Kidney glomerular epithelial cell (primary cell): Measurements from ENCODE around the gene SERINC2.

Experiments
- DNase-seq: peaks from one replicate; lab custom pipeline; 2025; lab: John Stamatoyannopoulos, UW

Gene SERINC2

DNA sequence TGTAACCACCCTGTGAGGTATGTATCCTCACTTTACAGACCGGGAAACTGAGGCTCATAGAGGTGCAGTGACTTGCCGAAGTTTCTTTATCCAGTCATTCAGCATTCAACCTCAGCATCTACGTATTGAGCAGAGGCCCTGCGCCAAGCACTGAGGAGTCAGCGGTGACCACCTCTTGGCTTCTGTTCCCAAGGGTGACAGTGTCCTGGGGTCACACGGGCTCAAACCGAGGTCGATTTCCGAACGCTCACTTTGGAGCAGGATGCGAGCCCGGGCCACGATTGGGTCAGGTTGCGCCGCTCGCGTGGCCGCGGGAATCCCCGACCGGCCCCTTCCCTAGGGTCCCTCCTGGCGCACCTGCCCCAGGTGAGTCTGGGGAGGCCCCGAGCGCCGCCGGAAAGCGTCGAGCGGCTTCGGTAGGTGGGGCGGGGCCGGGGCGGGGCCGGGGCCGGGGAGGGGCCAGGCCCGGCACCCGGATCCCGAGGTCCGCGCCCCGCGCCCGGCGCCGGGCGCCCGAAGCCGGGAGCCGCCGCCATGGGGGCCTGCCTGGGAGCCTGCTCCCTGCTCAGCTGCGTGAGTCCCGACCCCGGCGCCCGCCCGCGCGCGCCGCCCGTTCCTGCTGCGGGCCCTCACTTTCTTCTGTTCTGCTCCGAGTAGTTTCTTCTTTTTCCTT, at the start of gene SERINC2:
Gene SERINC2, plus strand, starts transcription at position 482 of the 673 bp plus-strand sequence. Its CDS starts 53 bp downstream, at position 535.
- DNase-seq, result no peak

DNA sequence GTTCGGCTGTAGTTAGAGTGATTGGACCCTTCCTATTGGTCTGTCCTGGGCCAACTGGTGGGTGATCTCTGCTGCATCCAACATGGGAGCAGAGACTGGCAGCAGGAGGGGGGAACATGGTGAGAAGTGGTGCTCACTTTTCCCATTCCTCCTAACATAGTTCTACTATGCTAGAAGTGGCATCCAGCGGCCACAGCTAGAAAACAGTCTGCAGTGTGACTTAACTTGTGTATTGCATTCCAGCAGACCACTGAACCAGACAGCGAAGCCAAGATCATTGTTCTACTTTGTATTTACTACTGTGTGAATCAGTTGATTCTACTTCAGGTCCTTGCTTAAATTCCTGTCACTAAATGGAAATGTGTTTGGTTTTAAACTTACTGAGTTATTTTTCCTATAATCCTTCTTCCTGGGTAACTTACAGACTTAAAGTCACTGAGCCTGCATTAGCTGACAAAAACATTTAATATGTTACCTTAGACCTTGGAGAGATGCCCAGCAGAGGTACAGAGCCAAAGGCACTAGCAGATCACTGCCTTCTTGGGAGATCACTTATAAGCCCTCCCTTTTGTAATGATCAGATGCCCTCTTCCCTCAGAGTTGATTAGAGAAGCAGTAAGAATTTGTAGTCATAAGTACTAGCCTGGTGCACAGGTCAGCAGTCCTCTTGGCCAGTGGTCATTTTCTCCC, 48.3 kb upstream of the SERINC2 start:
- DNase-seq, result peak; percentile 55

DNA sequence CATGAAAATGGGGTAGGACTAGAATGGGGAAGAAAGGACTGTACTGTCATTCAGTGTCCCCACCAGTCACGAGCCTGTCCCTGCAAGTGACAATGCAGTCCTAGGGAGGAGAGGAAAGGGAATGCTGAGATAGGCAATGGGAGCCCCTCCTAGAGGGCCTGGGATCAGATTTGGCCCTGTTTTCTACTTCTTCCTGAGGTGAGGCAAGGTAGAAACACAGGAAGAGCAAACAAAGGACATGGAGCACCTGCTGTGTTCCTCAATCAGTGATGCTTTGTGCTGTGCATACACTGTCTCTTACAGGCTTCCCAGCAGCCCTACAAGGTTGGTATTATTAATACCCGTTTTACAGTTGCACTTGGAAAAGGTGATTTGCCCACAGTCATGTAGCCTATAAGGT, 46.2 kb upstream of the SERINC2 start:
- DNase-seq, result no peak

DNA sequence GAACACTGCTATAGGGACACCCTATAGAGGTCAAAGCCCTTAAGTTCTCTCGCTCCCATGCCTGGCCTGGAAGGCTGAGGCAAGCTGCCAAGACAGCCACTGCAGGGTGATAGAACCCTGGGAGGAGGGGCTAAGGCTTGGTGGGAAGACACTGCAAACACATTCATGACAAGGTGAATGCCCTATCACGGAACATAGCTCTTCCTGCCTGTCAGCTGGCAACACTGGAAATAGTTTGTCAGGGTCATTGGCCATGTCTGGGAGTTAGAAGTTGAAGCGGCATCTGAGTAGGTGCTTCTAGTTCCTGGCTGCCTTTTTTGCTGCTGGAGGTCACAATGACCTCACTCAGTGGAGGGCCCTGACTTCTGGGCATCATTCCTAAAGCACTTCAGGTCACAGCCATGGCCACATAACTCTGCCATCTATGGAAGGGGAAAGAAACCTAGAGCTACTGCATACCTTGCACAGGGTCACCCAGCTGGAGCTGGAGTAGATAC, 44.4 kb upstream of the SERINC2 start:
- no peak for DNase-seq

DNA sequence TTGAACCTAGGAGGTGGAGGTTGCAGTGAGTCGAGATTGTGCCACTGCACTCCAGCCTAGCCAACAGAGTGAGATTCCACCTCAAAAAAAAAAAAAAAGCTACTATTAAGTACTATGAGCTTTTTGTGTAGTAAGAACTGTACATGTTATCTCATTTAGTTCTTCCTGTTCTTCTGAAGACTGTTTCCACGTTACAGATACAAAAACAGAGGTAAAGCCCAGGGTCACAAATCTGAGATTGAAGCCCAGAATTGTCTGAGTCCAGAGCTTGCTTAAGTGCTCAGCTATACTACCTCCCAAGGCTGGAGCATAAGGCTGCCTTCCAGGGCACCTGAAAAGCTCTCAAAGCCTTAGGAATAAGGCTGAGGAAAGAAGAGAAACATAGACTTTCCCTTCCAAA, 43.0 kb upstream of the SERINC2 start:
- no peak for DNase-seq

DNA sequence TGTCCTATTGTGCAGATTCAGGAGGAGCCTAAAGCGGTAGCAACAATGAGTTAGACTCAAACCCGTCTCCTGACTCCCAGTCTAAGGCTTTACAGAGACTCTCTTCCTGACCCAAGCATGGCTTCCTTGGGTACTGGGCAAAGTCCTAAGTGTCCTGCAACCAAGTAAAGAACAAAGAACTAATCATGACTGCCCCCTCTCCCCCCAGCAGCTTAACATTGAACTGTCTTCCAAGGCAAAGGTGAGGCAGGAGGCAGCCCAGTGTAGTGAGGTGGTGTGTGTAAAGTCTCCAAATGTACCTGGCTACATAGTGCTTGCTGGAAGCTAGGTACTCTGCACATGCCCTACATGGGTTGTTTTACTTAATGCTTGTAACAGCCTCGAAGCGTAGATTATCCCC, 42.4 kb upstream of the SERINC2 start:
- DNase-seq, result no peak

DNA sequence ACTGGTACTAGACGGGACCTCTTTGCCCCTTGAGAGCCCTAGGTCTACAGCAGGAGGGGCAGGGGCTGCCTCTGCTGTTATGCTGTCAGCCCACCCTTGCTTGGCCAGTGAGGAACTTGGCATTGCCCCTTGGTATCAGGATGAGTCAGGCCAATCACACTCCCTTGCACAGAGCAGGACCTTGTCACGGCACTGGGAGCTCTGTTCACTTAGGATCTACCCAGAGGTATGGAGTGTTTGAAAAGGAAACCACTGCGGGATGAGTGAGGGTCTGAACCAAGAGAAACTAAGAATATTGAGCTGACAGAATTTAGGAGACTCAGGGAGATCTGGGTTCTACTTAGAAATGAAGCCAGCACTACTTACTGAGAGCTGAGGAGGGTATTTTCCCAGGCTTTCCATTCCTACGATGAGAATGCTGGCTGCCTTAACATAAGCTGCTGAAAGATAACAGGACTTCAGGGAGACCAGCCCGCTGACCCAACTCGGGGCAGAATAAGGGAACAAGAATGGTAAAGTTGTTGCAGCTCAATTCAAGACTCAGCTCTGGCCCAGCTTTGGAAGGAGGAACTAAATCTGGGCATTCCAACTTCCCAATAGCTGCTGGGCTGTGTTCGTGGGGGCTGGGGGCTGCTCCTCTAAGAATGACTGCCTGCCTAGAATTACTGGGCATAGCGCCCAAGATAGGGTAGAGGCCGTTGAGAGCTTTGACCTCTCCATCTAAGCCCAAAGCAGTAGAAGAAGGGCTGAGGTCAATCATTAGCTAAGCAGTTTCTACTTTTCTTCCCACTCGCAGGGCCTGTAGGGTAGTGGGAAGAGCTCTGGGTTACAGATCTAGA, 41.7 kb upstream of the SERINC2 start:
- no peak for DNase-seq

DNA sequence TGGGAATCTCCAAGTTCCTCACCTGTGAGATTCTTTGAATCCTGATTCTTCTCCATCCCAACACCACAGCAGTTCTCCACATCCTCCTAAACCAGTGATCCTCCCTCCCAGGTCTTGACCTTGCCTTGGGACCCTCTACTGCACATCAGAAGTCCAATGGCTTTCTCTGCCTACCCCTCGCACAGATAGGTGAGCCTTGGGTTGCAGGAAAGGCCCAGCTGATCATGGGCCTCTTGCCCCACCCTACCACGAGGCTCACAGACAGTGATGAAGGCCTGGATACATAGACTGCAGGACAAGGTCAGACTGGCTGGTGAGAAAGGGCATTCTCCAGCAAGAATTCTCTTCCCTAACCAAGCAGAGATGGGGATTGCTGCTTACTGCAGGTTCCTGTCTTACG, 41.0 kb upstream of the SERINC2 start:
- no peak for DNase-seq

DNA sequence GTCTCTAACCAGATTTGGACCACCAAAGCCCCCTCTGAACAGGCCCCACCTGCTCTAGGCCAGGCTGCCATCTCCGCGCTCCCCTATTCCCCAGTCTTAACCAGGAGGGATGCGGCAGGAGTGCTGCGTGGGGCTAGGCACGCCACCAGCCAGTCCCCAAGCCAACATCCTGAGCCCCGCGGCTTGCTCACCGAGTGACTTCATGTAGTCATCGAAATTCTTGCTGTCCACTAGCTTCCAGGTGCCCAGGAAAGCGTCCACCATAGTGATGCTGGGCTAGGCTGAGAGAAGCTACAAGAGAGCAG, 40.3 kb upstream of the SERINC2 start:
- DNase-seq, result no peak

DNA sequence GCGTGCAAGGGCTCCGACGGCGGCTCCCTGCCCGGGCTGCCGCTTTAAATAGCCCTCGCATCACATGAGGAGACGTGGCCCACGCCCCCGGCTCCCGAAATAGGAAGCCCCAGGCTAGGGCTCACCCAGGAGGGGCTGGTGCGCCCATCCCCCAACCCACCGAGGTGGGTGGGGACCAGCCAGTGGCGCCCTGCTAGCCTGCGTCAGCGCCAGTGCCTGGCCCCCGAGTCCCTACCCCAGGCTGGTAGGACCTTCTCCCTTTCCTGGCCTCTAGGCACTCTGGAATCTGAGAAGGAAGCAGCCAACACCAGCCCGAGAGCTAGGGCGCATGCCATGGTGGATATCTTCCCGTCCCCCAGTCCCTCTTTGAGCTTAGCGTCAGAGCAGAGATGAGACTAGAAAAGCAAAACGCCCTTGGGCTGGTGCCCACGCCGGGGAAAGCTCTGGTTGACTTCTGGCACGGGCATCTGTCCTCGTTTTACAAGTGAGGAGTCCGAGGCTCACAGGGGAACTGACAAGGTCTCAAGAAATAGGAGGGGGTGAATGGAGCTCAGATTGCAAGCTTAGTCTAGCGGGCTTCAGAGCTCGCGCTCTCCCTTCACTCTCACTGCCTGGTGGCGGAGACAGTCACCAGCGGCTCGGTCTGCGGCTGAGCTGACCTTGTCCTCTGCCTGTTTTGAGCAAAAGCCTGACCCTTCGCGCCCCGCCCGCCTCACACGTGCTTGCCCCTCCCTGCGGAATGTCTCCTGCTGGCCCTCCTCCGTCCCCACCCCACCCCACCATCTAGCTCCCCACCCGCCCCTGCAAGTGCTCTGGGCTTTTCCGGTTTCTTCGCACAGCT, 39.7 kb upstream of the SERINC2 start, which contains the start of gene FABP3:
Gene FABP3, minus strand, starts transcription at position 21 of the 841 bp plus-strand sequence. CDS start 62 bp downstream, outside the sequence.
- DNase-seq, result peak; percentile 61

DNA sequence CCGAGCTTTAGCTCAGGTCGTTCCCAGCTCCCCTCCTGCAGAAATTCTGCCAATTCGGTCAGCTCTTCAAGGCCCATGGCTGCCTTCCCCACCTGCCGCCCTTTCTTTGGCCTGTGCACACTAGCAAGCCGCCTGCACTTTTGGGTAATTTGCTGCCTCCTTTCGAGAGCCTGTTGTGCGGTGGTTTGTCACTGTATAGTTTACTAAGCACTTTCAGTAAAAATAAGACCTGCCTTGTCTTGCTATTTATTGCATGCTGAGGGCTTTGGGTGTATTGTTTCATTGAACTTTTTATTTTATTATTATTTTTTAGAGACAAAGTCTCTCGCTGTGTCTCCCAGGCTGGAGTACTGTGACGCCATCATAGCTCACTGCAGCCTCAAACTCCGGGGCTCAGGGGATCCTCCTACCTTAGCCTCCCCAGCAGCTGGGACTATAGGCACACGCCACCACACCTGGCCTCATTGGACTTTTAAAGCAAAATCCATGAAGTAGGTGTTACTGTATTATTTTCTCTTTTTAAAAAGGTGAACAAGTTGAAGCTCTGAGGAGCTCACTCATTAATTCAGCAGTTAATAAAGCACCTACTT, 39.0 kb upstream of the SERINC2 start:
- no peak for DNase-seq

DNA sequence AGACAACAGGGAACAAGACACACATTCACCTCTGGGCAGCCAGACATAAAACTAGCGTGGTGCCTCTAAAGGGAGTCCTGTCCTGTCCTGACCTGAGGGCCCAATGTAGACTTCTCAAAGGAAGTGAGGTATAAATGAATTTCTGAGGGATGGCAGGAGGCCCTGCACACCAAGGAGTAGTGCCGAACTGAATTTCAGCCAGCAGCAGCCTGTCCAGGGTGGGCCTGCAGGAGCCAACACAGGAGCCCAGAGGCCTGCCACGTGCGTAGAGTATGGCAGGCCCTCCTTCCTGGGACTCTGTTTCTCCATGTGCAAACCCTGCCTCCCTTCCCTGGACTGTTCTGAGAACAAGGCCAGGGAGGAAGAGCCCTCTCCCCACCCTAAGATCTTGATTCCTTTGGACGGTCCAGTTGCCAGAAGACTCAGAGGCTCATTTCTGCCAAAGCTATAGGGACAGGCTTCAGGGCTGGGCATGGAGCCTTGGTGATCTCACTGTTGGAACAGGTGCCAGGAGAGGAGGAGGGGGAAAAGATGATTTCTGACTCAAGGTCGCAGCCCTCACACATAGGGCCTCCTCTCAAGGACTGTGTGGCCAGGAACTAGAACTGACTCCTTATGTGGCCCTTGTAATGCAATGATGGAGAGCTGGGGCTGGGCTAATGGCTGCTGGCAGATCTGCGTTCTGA, 38.4 kb upstream of the SERINC2 start:
- DNase-seq, result peak; percentile 35

DNA sequence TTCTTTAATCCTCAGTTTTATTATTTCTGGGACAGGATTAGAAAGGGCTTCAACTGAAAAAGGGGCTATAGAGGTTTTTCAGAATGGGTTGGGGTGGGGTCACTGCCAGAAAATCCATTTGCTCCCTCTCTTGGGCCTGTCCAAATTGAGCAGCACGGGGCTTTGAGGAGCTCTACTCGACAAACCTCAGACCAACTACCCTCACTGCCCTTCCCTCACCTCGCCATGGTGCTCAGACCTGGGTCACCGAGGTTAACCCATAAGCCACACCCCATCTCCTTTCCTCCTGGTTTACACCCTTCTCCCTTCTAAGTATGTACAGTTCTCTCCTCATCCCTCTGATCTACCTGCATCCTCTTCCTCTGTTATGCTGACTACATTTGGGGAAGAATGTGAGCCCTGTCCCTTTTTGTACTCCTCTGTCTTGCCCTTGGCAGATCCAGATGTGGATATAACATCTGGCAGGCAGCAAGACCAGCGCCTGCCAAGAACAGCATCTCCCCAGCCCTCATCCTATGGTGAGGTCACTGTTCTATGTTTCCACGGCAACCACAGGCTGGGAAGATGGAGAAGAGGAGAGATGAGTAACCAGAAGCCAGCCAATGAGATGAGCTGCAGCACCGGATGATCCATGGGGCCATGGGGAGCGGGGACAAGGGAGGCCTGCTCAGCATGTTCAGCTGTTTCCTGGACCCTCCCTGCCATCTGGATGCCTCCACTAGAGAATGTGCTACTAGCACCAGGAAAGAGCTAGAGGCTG, 36.5 kb upstream of the SERINC2 start:
- DNase-seq, result peak; percentile 83

DNA sequence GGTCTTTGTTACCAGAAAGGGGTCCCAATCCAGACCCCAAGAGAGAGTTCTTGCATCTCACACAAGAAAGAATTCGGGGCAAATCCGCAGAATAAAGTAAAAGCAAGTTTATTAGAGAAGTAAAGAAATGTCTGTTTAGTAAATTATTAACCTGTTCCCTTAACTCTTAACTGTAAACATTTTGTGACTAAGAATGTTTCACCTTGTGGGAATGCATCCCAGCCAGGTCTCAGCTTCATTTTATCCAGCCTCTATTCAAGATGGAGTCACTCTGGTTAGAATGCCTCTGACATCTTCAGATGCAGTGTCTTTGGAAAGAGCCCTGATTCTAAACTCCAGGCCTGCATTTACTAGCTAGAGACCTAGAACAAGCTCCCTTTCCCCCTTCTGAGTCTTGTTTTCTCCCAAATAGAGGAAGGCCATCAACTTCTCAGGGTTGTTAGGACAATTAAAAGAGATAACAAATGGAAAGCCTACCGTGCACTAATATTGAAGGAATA, 35.6 kb upstream of the SERINC2 start:
- DNase-seq, result peak; percentile 15

DNA sequence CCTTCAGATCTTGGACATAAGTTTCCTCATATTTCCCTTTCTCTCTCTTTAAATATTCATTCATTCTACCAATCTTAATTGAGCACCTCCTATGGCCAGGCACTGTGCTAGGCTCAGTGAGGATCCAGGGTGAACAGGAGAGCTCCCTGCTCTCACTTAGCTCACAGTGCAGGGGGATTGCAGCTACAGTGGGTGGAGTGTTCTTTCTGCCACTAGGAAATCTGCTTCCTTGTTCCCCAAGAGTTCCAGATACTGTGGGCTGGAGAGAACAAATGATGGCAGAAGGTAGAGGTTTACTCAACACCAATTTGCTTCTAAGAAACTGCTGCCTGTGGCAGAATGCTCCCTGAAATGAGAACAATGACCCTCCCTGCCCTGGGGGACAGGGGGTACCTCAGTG, 35.0 kb upstream of the SERINC2 start:
- DNase-seq, result no peak

DNA sequence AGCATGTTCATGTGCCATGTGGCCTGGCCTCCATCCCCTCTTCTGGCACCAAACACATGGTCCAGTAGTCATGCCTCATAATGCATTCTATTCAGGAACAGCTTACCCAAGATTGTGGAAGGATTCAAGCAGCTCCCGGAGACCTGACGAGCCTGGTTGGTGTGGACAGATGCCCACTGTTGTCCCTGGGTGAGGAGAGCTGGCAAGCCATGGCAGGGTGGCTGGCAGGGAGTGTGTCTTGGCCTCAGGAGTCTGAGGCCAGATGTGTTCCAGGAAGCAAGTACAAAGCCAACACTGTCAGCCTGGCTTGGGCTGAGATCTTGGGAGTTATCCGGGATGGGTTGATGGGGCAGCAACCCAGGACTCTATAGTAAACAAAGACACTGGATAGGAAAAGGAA, 32.8 kb upstream of the SERINC2 start:
- no peak for DNase-seq

DNA sequence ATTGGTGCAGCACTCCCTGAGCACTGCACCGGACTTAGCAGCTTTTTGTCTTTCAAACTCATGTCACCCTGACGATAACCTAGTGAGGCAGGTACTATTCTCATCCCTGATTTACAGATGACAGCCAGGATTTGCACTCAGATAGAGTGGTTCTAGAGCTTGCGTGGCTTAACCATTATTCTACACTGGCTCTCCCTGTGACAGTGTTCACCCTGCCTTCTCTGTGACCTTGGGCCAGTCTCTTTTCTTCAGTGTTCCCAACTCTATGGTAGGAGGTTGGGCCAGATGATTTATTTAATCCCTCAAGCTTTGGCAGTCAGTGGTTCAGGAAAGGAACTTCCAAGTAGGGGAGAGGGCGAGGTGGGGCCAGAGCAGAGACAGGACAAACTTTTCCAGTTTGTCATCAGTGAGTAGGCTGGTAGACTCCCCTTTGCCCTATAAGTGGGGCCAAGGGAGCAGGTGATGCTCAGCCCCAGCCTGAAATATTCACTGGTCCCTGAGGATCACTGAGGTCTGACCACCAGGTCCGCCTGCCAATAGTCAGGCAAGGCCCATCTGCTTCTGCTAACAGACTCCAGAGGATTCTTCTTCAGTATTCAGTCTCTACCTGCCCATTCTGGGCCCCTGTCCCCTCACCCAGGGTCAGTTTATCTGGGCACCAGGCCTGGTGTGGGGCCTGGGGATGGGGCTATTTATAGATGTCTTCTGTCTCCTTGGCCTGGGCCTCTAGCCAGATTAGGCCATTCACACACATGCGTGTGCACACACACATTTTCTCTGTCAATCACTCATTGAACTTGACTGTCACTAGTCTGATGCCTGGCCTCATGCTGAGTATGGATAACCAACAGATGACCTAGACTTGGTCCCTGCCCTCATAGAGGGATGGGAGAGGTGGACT, 31.4 kb upstream of the SERINC2 start:
- no peak for DNase-seq

DNA sequence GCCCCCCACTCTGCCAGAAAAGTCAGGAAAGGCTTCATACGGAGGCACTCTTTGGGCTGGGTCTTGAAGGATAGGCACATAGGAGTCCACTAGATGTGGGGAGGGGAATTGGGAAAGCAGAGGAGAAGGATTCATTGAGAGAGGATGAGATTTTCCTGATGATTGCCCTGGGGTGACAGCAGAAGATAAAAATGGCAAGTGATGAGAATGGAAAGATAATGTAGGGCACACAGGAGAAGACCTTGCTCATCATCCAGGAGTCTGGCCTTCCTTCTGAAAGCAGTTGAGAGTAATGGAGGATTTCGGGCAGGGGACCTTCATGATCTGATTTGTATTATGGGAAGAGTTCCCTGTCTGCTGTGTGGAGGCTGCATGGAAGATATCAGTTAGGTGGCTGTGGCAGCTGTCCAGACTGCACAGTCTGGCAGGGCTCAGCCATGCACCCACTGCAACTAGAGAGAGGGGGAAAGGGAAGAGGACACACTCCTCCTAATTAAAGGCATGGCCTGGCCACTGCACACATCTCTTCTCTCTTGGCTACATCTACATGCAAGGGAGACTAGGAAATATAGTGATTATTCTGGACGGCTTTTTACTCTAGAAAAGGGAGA, 30.5 kb upstream of the SERINC2 start:
- no peak for DNase-seq
